GM21381 (cell line): ENCODE measurements around the gene FRMD1.

Source experiments
- ATAC-seq: cut with Tn5 transposase; IDR thresholded peaks from one replicate; pipeline ENCODE4 v1.9.1; 2021; ENCODE audit warnings: mild to moderate bottlenecking, moderate library complexity; ENCODE audit not compliant: unreplicated experiment

The FRMD1 gene

GRCh38 chr6:168044521-168045130 is 34.4 kb downstream of the FRMD1 start:
- no peak for ATAC-seq

GRCh38 chr6:168043848-168044415 is 35.1 kb downstream of the FRMD1 start:
- no peak for ATAC-seq

- no peak for ATAC-seq
These were observed 35.7 kb downstream of the FRMD1 start for GRCh38 chr6:168043193-168043847.

- no peak for ATAC-seq
These were observed 36.4 kb downstream of the FRMD1 start for GRCh38 chr6:168042426-168043192.

GRCh38 chr6:168041928-168042327 is 37.1 kb downstream of the FRMD1 start:
- ATAC-seq, result no peak

GRCh38 chr6:168040856-168041496 is 38.0 kb downstream of the FRMD1 start:
- ATAC-seq, result no peak

GRCh38 chr6:168039849-168040248 is 39.2 kb downstream of the FRMD1 start:
- ATAC-seq, result no peak

- no peak for ATAC-seq
These were observed 39.7 kb downstream of the FRMD1 start for GRCh38 chr6:168039301-168039700.

- no peak for ATAC-seq
These were observed 40.4 kb downstream of the FRMD1 start for GRCh38 chr6:168038576-168039140.

GRCh38 chr6:168037856-168038255 is 41.2 kb downstream of the FRMD1 start:
- ATAC-seq, result no peak

- no peak for ATAC-seq
These were observed 41.8 kb downstream of the FRMD1 start for GRCh38 chr6:168037242-168037641.

GRCh38 chr6:168035661-168036545 is 43.1 kb downstream of the FRMD1 start:
- no peak for ATAC-seq

- ATAC-seq, result no peak
These were observed 43.8 kb downstream of the FRMD1 start for GRCh38 chr6:168035098-168035660.

- ATAC-seq, result no peak
These were observed 44.5 kb downstream of the FRMD1 start for GRCh38 chr6:168034537-168034936.

GRCh38 chr6:168033791-168034190 is 45.2 kb downstream of the FRMD1 start:
- no peak for ATAC-seq

GRCh38 chr6:168032005-168032760 is 46.8 kb downstream of the FRMD1 start:
- ATAC-seq, result no peak

GRCh38 chr6:168031411-168031971 is 47.5 kb downstream of the FRMD1 start:
- no peak for ATAC-seq

GRCh38 chr6:168030908-168031307 is 48.1 kb downstream of the FRMD1 start:
- ATAC-seq, result no peak
